ENCODE data around the gene MRTFB.
"Not testable (repeated sequence)": the region's sequence is repeated elsewhere in the genome, so short reads cannot be mapped to it uniquely, and the experiment has no call there.

Gene MRTFB

GRCh38 chr16:14119799-14120198 is 48.7 kb downstream of the MRTFB start:
- CTCF ChIA-PET: no interaction called here
- POLR2A ChIA-PET: no interaction called here
- no peak for DNase-seq (ENCODE audit: extremely low spot score)
- TF ChIP-seq SUZ12 (IDR thresholded peaks at IDR 0.05) (no peak), NFRKB (IDR thresholded peaks at IDR 0.05) (no peak), FOXK2 (IDR thresholded peaks at IDR 0.05) (no peak), ZNF384 (IDR thresholded peaks at IDR 0.05) (no peak), FOXM1 (IDR thresholded peaks at IDR 0.05; ENCODE audit: borderline replicate concordance) (no peak), CTBP1 (IDR thresholded peaks at IDR 0.05; ENCODE audit: borderline replicate concordance) (no peak), LEF1 (IDR thresholded peaks at IDR 0.05; ENCODE audit: borderline replicate concordance) (no peak), ARNT (IDR thresholded peaks at IDR 0.05) (no peak), FOXA1 (IDR thresholded peaks at IDR 0.05) (no peak), PKNOX1 (IDR thresholded peaks at IDR 0.05) (no peak), HDGF (IDR thresholded peaks at IDR 0.05; ENCODE audit: borderline replicate concordance) (no peak), SP1 (IDR thresholded peaks at IDR 0.05) (no peak)

GRCh38 chr16:14120335-14120734 is 49.2 kb downstream of the MRTFB start:
- ChIA-PET POLR2A (no interaction called here), CTCF (interaction anchor here (0.8 kb wide), 1 partner anchor 64 kb away, joined by 3 read pairs; no protein-coding TSS in a partner anchor)
- no peak for TF ChIP-seq FOXM1 (IDR thresholded peaks at IDR 0.05; ENCODE audit: borderline replicate concordance)
- no peak for TF ChIP-seq FOXK2 (IDR thresholded peaks at IDR 0.05)
- no peak for TF ChIP-seq CTBP1 (IDR thresholded peaks at IDR 0.05; ENCODE audit: borderline replicate concordance)
- TF ChIP-seq ELF4 (IDR thresholded peaks at IDR 0.05): no peak
- TF ChIP-seq SP1 (IDR thresholded peaks at IDR 0.05): no peak
- no peak for TF ChIP-seq HDGF (IDR thresholded peaks at IDR 0.05; ENCODE audit: borderline replicate concordance)
- TF ChIP-seq TARDBP (IDR thresholded peaks at IDR 0.05): no peak
- TF ChIP-seq ARNT (IDR thresholded peaks at IDR 0.05): no peak
- no peak for TF ChIP-seq SUZ12 (IDR thresholded peaks at IDR 0.05)
- TF ChIP-seq NFRKB (IDR thresholded peaks at IDR 0.05): no peak
- no peak for TF ChIP-seq BHLHE40 (IDR thresholded peaks at IDR 0.05; ENCODE audit: borderline replicate concordance)
- TF ChIP-seq ZNF384 (IDR thresholded peaks at IDR 0.05): no peak
- TF ChIP-seq FOXA1 (IDR thresholded peaks at IDR 0.05): no peak
- TF ChIP-seq PKNOX1 (IDR thresholded peaks at IDR 0.05): no peak
- TF ChIP-seq L3MBTL2 (conservative IDR thresholded peaks at IDR 0.05): no peak
- no peak for TF ChIP-seq LEF1 (IDR thresholded peaks at IDR 0.05; ENCODE audit: borderline replicate concordance)
- DNase-seq (ENCODE audit: extremely low spot score): no peak

GRCh38 chr16:14121142-14121541 is 50.0 kb downstream of the MRTFB start:
- POLR2A ChIA-PET: no interaction called here
- TF ChIP-seq BHLHE40 (IDR thresholded peaks at IDR 0.05; ENCODE audit: borderline replicate concordance) (no peak), HDGF (IDR thresholded peaks at IDR 0.05; ENCODE audit: borderline replicate concordance) (no peak), SUZ12 (IDR thresholded peaks at IDR 0.05) (no peak), FOXM1 (IDR thresholded peaks at IDR 0.05; ENCODE audit: borderline replicate concordance) (no peak), PKNOX1 (IDR thresholded peaks at IDR 0.05) (no peak), FOXA1 (IDR thresholded peaks at IDR 0.05) (no peak), ZNF384 (IDR thresholded peaks at IDR 0.05) (no peak), NFRKB (IDR thresholded peaks at IDR 0.05) (no peak), TARDBP (IDR thresholded peaks at IDR 0.05) (no peak), CTBP1 (IDR thresholded peaks at IDR 0.05; ENCODE audit: borderline replicate concordance) (no peak), LEF1 (IDR thresholded peaks at IDR 0.05; ENCODE audit: borderline replicate concordance) (no peak)
- DNase-seq (ENCODE audit: extremely low spot score): no peak
- CTCF ChIA-PET: interaction anchor here (0.5 to 0.8 kb wide), 2 partner anchors 16 to 63 kb away, joined by 3 read pairs; no protein-coding TSS in a partner anchor

GRCh38 chr16:14121872-14122271 is 50.8 kb downstream of the MRTFB start:
- DNase-seq (ENCODE audit: extremely low spot score): no peak
- TF ChIP-seq ARNT (IDR thresholded peaks at IDR 0.05): no peak
- TF ChIP-seq FOXM1 (IDR thresholded peaks at IDR 0.05; ENCODE audit: borderline replicate concordance): no peak
- TF ChIP-seq HDGF (IDR thresholded peaks at IDR 0.05; ENCODE audit: borderline replicate concordance): no peak
- TF ChIP-seq LEF1 (IDR thresholded peaks at IDR 0.05; ENCODE audit: borderline replicate concordance): no peak
- no peak for TF ChIP-seq SUZ12 (IDR thresholded peaks at IDR 0.05)
- no peak for TF ChIP-seq CTBP1 (IDR thresholded peaks at IDR 0.05; ENCODE audit: borderline replicate concordance)
- TF ChIP-seq FOXA1 (IDR thresholded peaks at IDR 0.05): no peak
- no peak for TF ChIP-seq ELF4 (IDR thresholded peaks at IDR 0.05)
- TF ChIP-seq L3MBTL2 (conservative IDR thresholded peaks at IDR 0.05): no peak
- TF ChIP-seq BHLHE40 (IDR thresholded peaks at IDR 0.05; ENCODE audit: borderline replicate concordance): no peak
- TF ChIP-seq SP1 (IDR thresholded peaks at IDR 0.05): no peak
- no peak for TF ChIP-seq NFRKB (IDR thresholded peaks at IDR 0.05)
- no peak for TF ChIP-seq PKNOX1 (IDR thresholded peaks at IDR 0.05)
- no peak for TF ChIP-seq FOXK2 (IDR thresholded peaks at IDR 0.05)
- TF ChIP-seq TARDBP (IDR thresholded peaks at IDR 0.05): no peak
- no peak for TF ChIP-seq ZNF384 (IDR thresholded peaks at IDR 0.05)
- CTCF ChIA-PET: interaction anchor here (0.5 kb wide), 1 partner anchor 17 kb away, joined by 3 read pairs; no protein-coding TSS in a partner anchor
- POLR2A ChIA-PET: no interaction called here

GRCh38 chr16:14122430-14122829 is 51.3 kb downstream of the MRTFB start:
- POLR2A ChIA-PET; CTCF ChIA-PET; DNase-seq (ENCODE audit: extremely low spot score): not testable (repeated sequence)

Data from HEK293T (cell line).